ENCODE measurements around the gene OAF.

Gene OAF

GRCh38 chr11:120212926-120213325 lies 2.1 kb downstream of the OAF start:
- H3K27me3 ChIP-seq (ENCODE audit: control insufficient read depth in 3 of 3, insufficient read depth in 3 of 3, low read depth in 1 of 3, low read length in 3 of 3) = peaks cover 3 to 60% (median 6%) of the 10 kb centered on the region in 3 experiments
- WGBS, 2 donors (ENCODE audit: extremely low coverage in 2 of 2, insufficient read length in 2 of 2, insufficient replicate concordance in 1 of 2) = no CpG with 5 or more reads among the region's 2 CpGs

GRCh38 chr11:120214581-120214980 lies 3.7 kb downstream of the OAF start:
- Histone ChIP-seq H2AK5ac (ENCODE audit: low read depth, low read length) (peak overlapping the region; percentile 47), H3K4me2 (ENCODE audit: insufficient read depth, low read length, poor library complexity, severe bottlenecking) (no peak overlapping the region), H4K8ac (ENCODE audit: low read depth, low read length) (no peak overlapping the region), H3K79me1 (ENCODE audit: low read depth, low read length) (no peaks in the 10 kb centered on the region), H3K27ac (replicated peaks; ENCODE audit: low read length) (no peak overlapping the region), H2BK12ac (ENCODE audit: low read length) (peak overlapping the region; percentile 25), H3K4ac (ENCODE audit: low read length) (no peak overlapping the region), H3K9ac (ENCODE audit: low read depth, low read length, poor library complexity) (no peak overlapping the region), H3K9me3 (replicated peaks in 1 of 2; ENCODE audit: control insufficient read depth in 2 of 2, insufficient read depth in 1 of 2, low read depth in 1 of 2, low read length in 2 of 2) (no peaks in the 10 kb centered on the region), H3K27me3 (ENCODE audit: control insufficient read depth in 3 of 3, insufficient read depth in 3 of 3, low read depth in 1 of 3, low read length in 3 of 3) (peaks cover 0 to 46% (median 6%) of the 10 kb centered on the region in 3 experiments), H3K18ac (ENCODE audit: low read length) (peak overlapping the region; percentile 35), H3K23ac (ENCODE audit: low read depth, low read length, poor library complexity) (no peak overlapping the region), H2BK120ac (ENCODE audit: low read depth, low read length) (no peak overlapping the region), H3K4me3 (ENCODE audit: low read length in 2 of 2) (no peak overlapping the region), H3K36me3 (replicated peaks in 1 of 2; ENCODE audit: control insufficient read depth in 2 of 2, insufficient read depth in 2 of 2, low read length in 2 of 2) (peaks cover 0 to 5% of the 10 kb centered on the region in 2 donors), H2BK15ac (ENCODE audit: low read length) (no peak overlapping the region), H4K91ac (ENCODE audit: low read depth, low read length, poor library complexity) (no peak overlapping the region), H3K4me1 (ENCODE audit: control insufficient read depth in 2 of 2, insufficient read depth in 1 of 2, low read depth in 1 of 2, low read length in 2 of 2) (peaks cover 21 to 34% of the 10 kb centered on the region in 2 donors), H2AFZ (ENCODE audit: low read length) (no peak overlapping the region), H2BK5ac (ENCODE audit: low read length) (no peak overlapping the region), H3K14ac (ENCODE audit: low read length) (peak overlapping the region; percentile 87)
- no CpG with 5 or more reads among the region's 7 CpGs for WGBS, 2 donors (ENCODE audit: extremely low coverage in 2 of 2, insufficient read length in 2 of 2, insufficient replicate concordance in 1 of 2)
- DNase-seq (ENCODE audit: low spot score) = no peak

More at GRCh38 chr11:120212926-120213325, 2.1 kb downstream of the OAF start:
- Histone ChIP-seq H3K27ac (replicated peaks; ENCODE audit: low read length) (no peak overlapping the region), H2BK15ac (ENCODE audit: low read length) (no peak overlapping the region), H3K14ac (ENCODE audit: low read length) (no peak overlapping the region), H3K4ac (ENCODE audit: low read length) (no peak overlapping the region), H2AK5ac (ENCODE audit: low read depth, low read length) (no peak overlapping the region), H3K4me2 (ENCODE audit: insufficient read depth, low read length, poor library complexity, severe bottlenecking) (no peak overlapping the region), H4K91ac (ENCODE audit: low read depth, low read length, poor library complexity) (no peak overlapping the region), H3K4me3 (ENCODE audit: low read length in 2 of 2) (peak overlapping the region in 1 of 2 donors; percentile 77), H3K23ac (ENCODE audit: low read depth, low read length, poor library complexity) (no peak overlapping the region), H2BK12ac (ENCODE audit: low read length) (no peak overlapping the region), H3K9ac (ENCODE audit: low read depth, low read length, poor library complexity) (no peak overlapping the region), H3K18ac (ENCODE audit: low read length) (no peak overlapping the region), H4K8ac (ENCODE audit: low read depth, low read length) (no peak overlapping the region), H3K4me1 (ENCODE audit: control insufficient read depth in 2 of 2, insufficient read depth in 1 of 2, low read depth in 1 of 2, low read length in 2 of 2) (peaks cover 15 to 31% of the 10 kb centered on the region in 2 donors), H2BK120ac (ENCODE audit: low read depth, low read length) (no peak overlapping the region), H2AFZ (ENCODE audit: low read length) (peak overlapping the region; percentile 41), H3K79me1 (ENCODE audit: low read depth, low read length) (no peaks in the 10 kb centered on the region), H2BK5ac (ENCODE audit: low read length) (no peak overlapping the region), H3K9me3 (replicated peaks in 1 of 2; ENCODE audit: control insufficient read depth in 2 of 2, insufficient read depth in 1 of 2, low read depth in 1 of 2, low read length in 2 of 2) (no peaks in the 10 kb centered on the region), H3K36me3 (replicated peaks in 1 of 2; ENCODE audit: control insufficient read depth in 2 of 2, insufficient read depth in 2 of 2, low read length in 2 of 2) (peaks cover 0 to 5% of the 10 kb centered on the region in 2 donors)
- DNase-seq (ENCODE audit: low spot score) = no peak

- Histone ChIP-seq H3K23ac (ENCODE audit: low read depth, low read length, poor library complexity) (no peak overlapping the region), H4K91ac (ENCODE audit: low read depth, low read length, poor library complexity) (no peak overlapping the region), H2BK12ac (ENCODE audit: low read length) (no peak overlapping the region), H3K79me1 (ENCODE audit: low read depth, low read length) (no peaks in the 10 kb centered on the region), H3K4me3 (ENCODE audit: low read length in 2 of 2) (no peak overlapping the region), H3K27me3 (ENCODE audit: control insufficient read depth in 3 of 3, insufficient read depth in 3 of 3, low read depth in 1 of 3, low read length in 3 of 3) (peaks cover 0 to 38% (median 6%) of the 10 kb centered on the region in 3 experiments), H2BK5ac (ENCODE audit: low read length) (no peak overlapping the region), H3K4me2 (ENCODE audit: insufficient read depth, low read length, poor library complexity, severe bottlenecking) (no peak overlapping the region), H2AFZ (ENCODE audit: low read length) (no peak overlapping the region), H3K4ac (ENCODE audit: low read length) (no peak overlapping the region), H3K9me3 (replicated peaks in 1 of 2; ENCODE audit: control insufficient read depth in 2 of 2, insufficient read depth in 1 of 2, low read depth in 1 of 2, low read length in 2 of 2) (no peaks in the 10 kb centered on the region), H3K9ac (ENCODE audit: low read depth, low read length, poor library complexity) (no peak overlapping the region), H3K4me1 (ENCODE audit: control insufficient read depth in 2 of 2, insufficient read depth in 1 of 2, low read depth in 1 of 2, low read length in 2 of 2) (peaks cover 25 to 26% of the 10 kb centered on the region in 2 donors), H3K36me3 (replicated peaks in 1 of 2; ENCODE audit: control insufficient read depth in 2 of 2, insufficient read depth in 2 of 2, low read length in 2 of 2) (peaks cover 0 to 5% of the 10 kb centered on the region in 2 donors), H4K8ac (ENCODE audit: low read depth, low read length) (no peak overlapping the region), H2BK120ac (ENCODE audit: low read depth, low read length) (no peak overlapping the region), H3K18ac (ENCODE audit: low read length) (no peak overlapping the region), H3K14ac (ENCODE audit: low read length) (no peak overlapping the region), H3K27ac (replicated peaks; ENCODE audit: low read length) (no peak overlapping the region), H2BK15ac (ENCODE audit: low read length) (no peak overlapping the region), H2AK5ac (ENCODE audit: low read depth, low read length) (no peak overlapping the region)
- no CpG with 5 or more reads among the region's 5 CpGs for WGBS, 2 donors (ENCODE audit: extremely low coverage in 2 of 2, insufficient read length in 2 of 2, insufficient replicate concordance in 1 of 2)
- DNase-seq (ENCODE audit: low spot score) = no peak
Observed at GRCh38 chr11:120215634-120216033, 4.8 kb downstream of the OAF start.

DNA sequence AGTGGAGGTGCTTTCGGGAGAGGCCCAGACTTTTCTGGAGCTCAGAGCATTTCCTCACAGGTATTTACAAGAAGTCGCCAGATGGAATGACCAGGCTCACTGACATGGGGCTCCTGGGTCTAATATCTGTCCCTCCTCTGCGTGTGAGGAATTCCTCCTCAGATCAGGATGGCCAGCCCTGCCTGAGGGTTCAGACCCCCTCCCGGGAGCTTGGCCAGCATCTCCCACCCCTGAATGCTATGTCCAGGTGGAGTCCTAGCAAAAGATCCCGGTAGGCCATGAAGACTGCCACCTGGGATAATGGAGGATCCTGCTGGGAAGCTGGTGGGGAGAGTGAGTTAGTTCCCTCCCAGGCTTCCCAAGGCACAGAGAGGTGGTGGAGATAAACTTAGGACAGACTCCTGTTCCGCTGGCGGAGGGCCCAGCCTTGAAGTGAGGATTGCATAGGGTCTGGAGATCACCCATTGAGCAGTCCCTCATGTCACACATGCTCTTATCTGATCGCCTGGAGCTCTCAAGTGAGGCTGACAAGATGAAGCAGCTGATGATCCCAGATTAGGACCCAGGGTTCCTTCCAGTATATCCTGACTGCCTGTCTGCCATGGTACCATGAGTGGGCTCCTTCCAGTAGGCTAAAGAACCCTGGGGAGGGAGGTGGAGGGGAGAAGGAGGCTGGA lies 5.7 kb downstream of the OAF start:
- Histone ChIP-seq H2BK12ac (ENCODE audit: low read length) (peak overlapping the region; percentile 59), H2AFZ (ENCODE audit: low read length) (no peak overlapping the region), H3K36me3 (replicated peaks in 1 of 2; ENCODE audit: control insufficient read depth in 2 of 2, insufficient read depth in 2 of 2, low read length in 2 of 2) (peaks cover 0 to 5% of the 10 kb centered on the region in 2 donors), H3K4me2 (ENCODE audit: insufficient read depth, low read length, poor library complexity, severe bottlenecking) (no peak overlapping the region), H3K18ac (ENCODE audit: low read length) (peak overlapping the region; percentile 33), H3K4ac (ENCODE audit: low read length) (no peak overlapping the region), H4K91ac (ENCODE audit: low read depth, low read length, poor library complexity) (no peak overlapping the region), H3K4me3 (ENCODE audit: low read length in 2 of 2) (no peak overlapping the region), H2BK5ac (ENCODE audit: low read length) (no peak overlapping the region), H2BK15ac (ENCODE audit: low read length) (peak overlapping the region; percentile 15), H3K79me1 (ENCODE audit: low read depth, low read length) (no peaks in the 10 kb centered on the region), H3K9me3 (replicated peaks in 1 of 2; ENCODE audit: control insufficient read depth in 2 of 2, insufficient read depth in 1 of 2, low read depth in 1 of 2, low read length in 2 of 2) (no peaks in the 10 kb centered on the region), H3K14ac (ENCODE audit: low read length) (no peak overlapping the region), H3K27me3 (ENCODE audit: control insufficient read depth in 3 of 3, insufficient read depth in 3 of 3, low read depth in 1 of 3, low read length in 3 of 3) (peaks cover 0 to 32% (median 2%) of the 10 kb centered on the region in 3 experiments), H4K8ac (ENCODE audit: low read depth, low read length) (no peak overlapping the region), H3K4me1 (ENCODE audit: control insufficient read depth in 2 of 2, insufficient read depth in 1 of 2, low read depth in 1 of 2, low read length in 2 of 2) (peaks cover 25% of the 10 kb centered on the region in 2 donors), H3K9ac (ENCODE audit: low read depth, low read length, poor library complexity) (no peak overlapping the region), H3K23ac (ENCODE audit: low read depth, low read length, poor library complexity) (no peak overlapping the region), H2AK5ac (ENCODE audit: low read depth, low read length) (peak overlapping the region; percentile 8), H3K27ac (replicated peaks; ENCODE audit: low read length) (no peak overlapping the region), H2BK120ac (ENCODE audit: low read depth, low read length) (peak overlapping the region; percentile 11)
- no peak for DNase-seq (ENCODE audit: low spot score)
- no CpG with 5 or more reads among the region's 8 CpGs for WGBS, 2 donors (ENCODE audit: extremely low coverage in 2 of 2, insufficient read length in 2 of 2, insufficient replicate concordance in 1 of 2)
